Spleen (tissue), 7 donors: ENCODE results near the gene SPTLC1.

Experiments
- CTCF ChIP-seq, 11 experiments: fragments of 200-600 bp in 7 of 11; fragments of 450-650 bp in 4 of 11; sonication (generic) in 4 of 11; IDR thresholded peaks in 8 of 11; conservative IDR thresholded peaks in 3 of 11; 1 replicate in 7 of 11; 2 replicates in 4 of 11; pipeline versions ENCODE4 v1.4.0 to v1.8.0; 2016 to 2021; ENCODE audit warnings: antibody characterized with exemption in 11 of 11, inconsistent platforms in 4 of 11, mild to moderate bottlenecking in 1 of 11
- POLR2A ChIP-seq, 3 donors: fragments of 450-650 bp; IDR thresholded peaks; one replicate each; pipeline ENCODE4 v1.5.1; 2017; ENCODE audit warnings: antibody characterized with exemption in 3 of 3, mild to moderate bottlenecking in 1 of 3
- donor health status: DM: no; HTN: no; CAD: no; lungs with moderate emphysema.
- donor health status: DM: no; HTN: no; CAD: no.
- donor health status: DM: no; HTN: no; CAD: no.

GRCh38 chr9:92032891-92033290 is 82.3 kb downstream of the SPTLC1 start:
- TF ChIP-seq CTCF (IDR thresholded peaks at IDR 0.05 in 8 of 11, conservative IDR thresholded peaks at IDR 0.05 in 3 of 11) (no peak), POLR2A (IDR thresholded peaks at IDR 0.05) (no peak)
